Trophoblast cell (in vitro differentiated cells and primary cell): ENCODE results near the gene CTIF.

ENCODE experiments used
- DNase-seq, 2 donors: peaks; one replicate each; pipeline ENCODE4 v3.0.0-alpha.2; 2016
- H2AFZ ChIP-seq: 2 replicates; pipeline ENCODE4 v1.6.1; 2013; ENCODE audit warnings: low read length, moderate library complexity, mild to moderate bottlenecking; ENCODE audit not compliant: insufficient read depth, poor library complexity
- H2AK5ac ChIP-seq: 2 replicates; pipeline ENCODE4 v1.6.1; 2013; ENCODE audit warnings: mild to moderate bottlenecking, low read length
- H2BK120ac ChIP-seq: 2 replicates; pipeline ENCODE4 v1.6.1; 2013; ENCODE audit warnings: low read length, mild to moderate bottlenecking, moderate library complexity; ENCODE audit not compliant: insufficient read depth, poor library complexity
- H2BK12ac ChIP-seq: 2 replicates; pipeline ENCODE4 v1.6.1; 2013; ENCODE audit warnings: mild to moderate bottlenecking, low read length, moderate library complexity
- H2BK5ac ChIP-seq: 2 replicates; pipeline ENCODE4 v1.6.1; 2013; ENCODE audit warnings: low read length, low read depth, moderate library complexity, mild to moderate bottlenecking; ENCODE audit not compliant: poor library complexity
- H3K14ac ChIP-seq: 2 replicates; pipeline ENCODE4 v1.6.1; 2013; ENCODE audit warnings: mild to moderate bottlenecking, low read length
- H3K18ac ChIP-seq: 2 replicates; pipeline ENCODE4 v1.6.1; 2013; ENCODE audit warnings: mild to moderate bottlenecking, low read length
- H3K23ac ChIP-seq: 2 replicates; pipeline ENCODE4 v1.6.1; 2013; ENCODE audit warnings: low read length
- H3K27ac ChIP-seq: 2 replicates; pipeline ENCODE4 v1.5.1; 2013; ENCODE audit warnings: low read depth, mild to moderate bottlenecking, inconsistent platforms, low read length, moderate library complexity
- H3K27me3 ChIP-seq: 2 replicates; pipeline ENCODE4 v1.6.1; 2013; ENCODE audit warnings: inconsistent platforms, mild to moderate bottlenecking, low read length, moderate library complexity; ENCODE audit not compliant: insufficient read depth
- H3K36me3 ChIP-seq, 2 experiments: 1 replicate in 1 of 2; 2 replicates in 1 of 2; pipeline ENCODE4 v1.6.1; 2013; ENCODE audit warnings: low read length in 2 of 2, mild to moderate bottlenecking in 2 of 2, moderate library complexity in 1 of 2; ENCODE audit not compliant: insufficient read depth in 2 of 2, control insufficient read depth in 1 of 2
- H3K4ac ChIP-seq: 2 replicates; pipeline ENCODE4 v1.6.1; 2013; ENCODE audit warnings: low read depth, mild to moderate bottlenecking, low read length, moderate library complexity
- H3K4me1 ChIP-seq, 2 experiments: 1 replicate in 1 of 2; 2 replicates in 1 of 2; pipeline ENCODE4 v1.6.1; 2013; ENCODE audit warnings: low read length in 2 of 2, mild to moderate bottlenecking in 2 of 2, moderate library complexity in 1 of 2; ENCODE audit not compliant: insufficient read depth in 2 of 2, control insufficient read depth in 1 of 2
- H3K4me2 ChIP-seq: 2 replicates; pipeline ENCODE4 v1.6.1; 2013; ENCODE audit warnings: inconsistent platforms, mild to moderate bottlenecking, low read length, moderate library complexity
- H3K4me3 ChIP-seq: 2 replicates; pipeline ENCODE4 v1.5.1; 2013; ENCODE audit warnings: mild to moderate bottlenecking, low read depth, low read length, inconsistent platforms
- H3K79me1 ChIP-seq: one replicate; pipeline ENCODE4 v1.6.1; 2013; ENCODE audit warnings: low read length
- H3K79me2 ChIP-seq: 2 replicates; pipeline ENCODE4 v1.6.1; 2013; ENCODE audit warnings: low read length, mild to moderate bottlenecking; ENCODE audit not compliant: control insufficient read depth, insufficient read depth, poor library complexity
- H3K9ac ChIP-seq: 2 replicates; pipeline ENCODE4 v1.6.1; 2013; ENCODE audit warnings: mild to moderate bottlenecking, low read length
- H3K9me3 ChIP-seq: 2 replicates; pipeline ENCODE4 v1.6.1; 2013; ENCODE audit warnings: low read depth, mild to moderate bottlenecking, control low read depth, inconsistent platforms, low read length; ENCODE audit not compliant: insufficient read depth
- H4K12ac ChIP-seq: 2 replicates; pipeline ENCODE4 v1.6.1; 2013; ENCODE audit warnings: low read depth, mild to moderate bottlenecking, low read length, moderate library complexity
- H4K8ac ChIP-seq: 2 replicates; pipeline ENCODE4 v1.6.1; 2013; ENCODE audit warnings: low read depth, mild to moderate bottlenecking, low read length, moderate library complexity
- H4K91ac ChIP-seq: one replicate; pipeline ENCODE4 v1.6.1; 2013; ENCODE audit warnings: low read depth, mild to moderate bottlenecking, low read length, moderate library complexity
- WGBS: extraction: QIAGEN DNeasy Blood & Tissue Kit; methylation state at CpG from one replicate; pipeline ENCODE4 v1.1.7; 2013; ENCODE audit warnings: missing lambda C conversion rate; ENCODE audit not compliant: insufficient read length, insufficient coverage; ENCODE audit errors: extremely low coverage; 5-methylcytosine and 5-hydroxymethylcytosine counted together

Gene CTIF

DNA sequence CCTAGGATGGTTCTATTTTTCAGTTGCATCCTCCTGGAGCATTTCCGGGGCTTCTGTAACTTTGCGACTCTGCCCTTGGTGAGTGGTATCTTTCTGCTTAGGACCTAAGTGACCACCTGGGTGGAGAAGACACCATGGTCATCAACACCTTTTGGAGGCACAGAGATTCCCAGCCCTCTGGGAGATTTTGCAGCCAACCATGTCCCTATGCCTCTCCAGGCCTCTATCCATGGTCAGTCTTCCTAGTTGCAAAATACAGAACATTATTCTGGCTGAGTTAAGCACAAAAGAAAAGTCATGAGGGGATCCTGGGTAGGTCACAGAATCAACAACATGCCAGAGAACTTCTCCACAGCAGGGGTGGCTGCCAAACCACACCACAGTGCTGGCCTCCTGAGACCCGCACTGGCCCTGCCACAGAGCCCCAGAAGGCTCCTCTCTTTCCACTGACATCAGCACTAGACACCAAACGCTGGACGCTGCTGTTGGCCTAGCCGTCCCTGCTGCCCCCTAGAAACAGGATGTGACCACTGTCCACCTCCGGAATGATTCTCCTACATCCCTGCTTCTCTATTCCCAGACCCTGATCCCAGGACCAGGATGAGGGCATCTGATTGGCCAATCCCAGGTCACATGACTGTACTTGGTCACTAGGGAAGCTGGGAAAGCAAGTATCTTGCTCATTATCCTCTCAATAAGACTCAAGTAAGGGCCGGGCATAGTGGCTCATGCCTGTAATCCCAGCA is 364.2 kb downstream of the CTIF start:
- no peaks in the 10 kb centered on the region for H3K79me2 ChIP-seq
- peaks cover 7 to 12% of the 10 kb centered on the region in 2 experiments for H3K4me1 ChIP-seq
- H2BK12ac ChIP-seq = peak overlapping the region; percentile 34
- no peak overlapping the region for H3K4me2 ChIP-seq
- no CpG with 5 or more reads among the region's 8 CpGs for WGBS
- no peak overlapping the region for H2AFZ ChIP-seq
- no peak overlapping the region for H3K18ac ChIP-seq
- peaks cover 5% of the 10 kb centered on the region for H3K79me1 ChIP-seq
- H4K91ac ChIP-seq = no peak overlapping the region
- H3K4me3 ChIP-seq = no peak overlapping the region
- H2BK120ac ChIP-seq = no peak overlapping the region
- H3K27ac ChIP-seq = no peak overlapping the region
- no peak overlapping the region for H3K4ac ChIP-seq
- peak in 1 of 2 donors; percentile 15 for DNase-seq
- no peak overlapping the region for H3K14ac ChIP-seq
- no peaks in the 10 kb centered on the region for H3K27me3 ChIP-seq
- H3K36me3 ChIP-seq = no peaks in the 10 kb centered on the region
- no peak overlapping the region for H2AK5ac ChIP-seq
- H3K9ac ChIP-seq = no peak overlapping the region
- H4K8ac ChIP-seq = no peak overlapping the region
- H3K23ac ChIP-seq = no peak overlapping the region
- peaks cover 3% of the 10 kb centered on the region for H3K9me3 ChIP-seq
- no peak overlapping the region for H2BK5ac ChIP-seq
- no peak overlapping the region for H4K12ac ChIP-seq

DNA sequence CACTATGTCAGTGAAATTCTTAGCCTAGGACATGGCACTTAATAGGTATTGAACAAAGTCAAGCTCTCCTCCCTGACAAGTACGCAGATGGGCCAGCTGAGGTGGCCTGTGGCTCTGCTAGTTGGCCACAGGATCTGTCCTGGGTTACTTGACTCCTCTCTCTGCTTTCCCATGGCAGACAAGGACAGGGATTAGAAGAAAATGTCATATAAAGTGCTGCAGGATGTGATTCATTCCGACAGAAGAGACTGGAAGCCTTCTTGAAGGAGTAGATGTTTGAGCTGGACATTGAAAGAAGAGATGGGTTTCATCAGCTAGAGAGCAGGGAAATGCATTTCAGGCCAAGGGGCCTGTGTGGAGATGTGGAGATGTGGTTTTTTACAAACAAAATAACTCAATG is 365.3 kb downstream of the CTIF start:
- no CpG with 5 or more reads among the region's 2 CpGs for WGBS
- Histone ChIP-seq H3K4me2 (no peak overlapping the region), H3K9me3 (peaks cover 3% of the 10 kb centered on the region), H4K12ac (no peak overlapping the region), H2AFZ (no peak overlapping the region), H3K27ac (no peak overlapping the region), H3K4ac (no peak overlapping the region), H3K79me2 (no peaks in the 10 kb centered on the region), H3K36me3 (no peaks in the 10 kb centered on the region), H3K79me1 (peaks cover 5% of the 10 kb centered on the region), H3K18ac (no peak overlapping the region), H3K4me1 (peaks cover 7 to 12% of the 10 kb centered on the region in 2 experiments), H2BK120ac (no peak overlapping the region), H3K27me3 (no peaks in the 10 kb centered on the region), H3K14ac (no peak overlapping the region), H4K8ac (no peak overlapping the region), H4K91ac (no peak overlapping the region), H3K4me3 (no peak overlapping the region), H2BK5ac (no peak overlapping the region), H3K9ac (no peak overlapping the region), H2AK5ac (no peak overlapping the region), H2BK12ac (peak overlapping the region; percentile 61), H3K23ac (no peak overlapping the region)
- DNase-seq = no peak

GRCh38 chr18:48904847-48905394 is 366.1 kb downstream of the CTIF start:
- Histone ChIP-seq H4K12ac (no peak overlapping the region), H3K79me2 (no peaks in the 10 kb centered on the region), H3K27me3 (no peaks in the 10 kb centered on the region), H3K9ac (no peak overlapping the region), H2BK120ac (no peak overlapping the region), H4K91ac (no peak overlapping the region), H2BK12ac (no peak overlapping the region), H3K4me2 (no peak overlapping the region), H3K18ac (no peak overlapping the region), H3K36me3 (no peaks in the 10 kb centered on the region), H3K27ac (no peak overlapping the region), H3K4me3 (no peak overlapping the region), H2AFZ (no peak overlapping the region), H2BK5ac (no peak overlapping the region), H3K4ac (no peak overlapping the region), H3K9me3 (peaks cover 3% of the 10 kb centered on the region), H3K23ac (no peak overlapping the region), H2AK5ac (no peak overlapping the region), H3K79me1 (peaks cover 5% of the 10 kb centered on the region), H3K14ac (no peak overlapping the region), H3K4me1 (peaks cover 7 to 12% of the 10 kb centered on the region in 2 experiments), H4K8ac (no peak overlapping the region)
- WGBS = no CpG with 5 or more reads among the region's 3 CpGs
- DNase-seq = no peak

DNA sequence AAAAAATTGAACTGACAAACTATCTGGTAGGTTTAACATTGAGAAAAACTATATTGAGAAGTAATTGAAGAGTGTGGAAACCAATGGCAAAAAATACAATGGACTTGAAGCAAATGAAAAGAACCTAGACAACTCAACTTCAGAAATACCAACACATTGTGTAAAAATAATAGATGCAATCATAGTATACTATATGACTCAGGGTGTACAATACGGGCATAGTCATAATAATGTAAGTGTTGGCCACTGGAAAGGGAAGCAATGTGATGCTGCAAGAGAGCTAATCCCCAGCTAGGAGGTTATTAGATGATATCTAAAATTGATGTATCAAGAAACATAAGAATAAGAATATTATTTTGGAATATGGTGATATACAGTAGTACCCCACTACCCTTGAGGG is 366.7 kb downstream of the CTIF start:
- no peak overlapping the region for H3K23ac ChIP-seq
- no peak overlapping the region for H4K12ac ChIP-seq
- peaks cover 5% of the 10 kb centered on the region for H3K79me1 ChIP-seq
- DNase-seq = peak in 1 of 2 donors; percentile 29
- no peak overlapping the region for H3K4me2 ChIP-seq
- H2AFZ ChIP-seq = no peak overlapping the region
- no peak overlapping the region for H3K9ac ChIP-seq
- no peak overlapping the region for H2AK5ac ChIP-seq
- no peaks in the 10 kb centered on the region for H3K36me3 ChIP-seq
- no peak overlapping the region for H3K14ac ChIP-seq
- peaks cover 7 to 12% of the 10 kb centered on the region in 2 experiments for H3K4me1 ChIP-seq
- no peak overlapping the region for H3K18ac ChIP-seq
- H4K91ac ChIP-seq = no peak overlapping the region
- peaks cover 3% of the 10 kb centered on the region for H3K9me3 ChIP-seq
- no CpG with 5 or more reads among the region's 1 CpG for WGBS
- no peak overlapping the region for H3K4me3 ChIP-seq
- H3K27me3 ChIP-seq = no peaks in the 10 kb centered on the region
- H3K4ac ChIP-seq = no peak overlapping the region
- no peaks in the 10 kb centered on the region for H3K79me2 ChIP-seq
- no peak overlapping the region for H2BK12ac ChIP-seq
- H2BK5ac ChIP-seq = no peak overlapping the region
- H3K27ac ChIP-seq = no peak overlapping the region
- H2BK120ac ChIP-seq = no peak overlapping the region
- no peak overlapping the region for H4K8ac ChIP-seq
